HCT116 (cell line): Measurements from ENCODE around the gene G0S2. TPM values are rescaled to one million over a fixed set of nuclear protein-coding genes. Genes with fewer than 3 reads are reported as not detected.
A peak's percentile ranks its signal among the peaks of the same experiment; 100 is the strongest.

Experiments used
- ATAC-seq: fragments of 200-7000 bp; cut with Tn5 transposase; 2 replicates; pipeline ENCODE4 v1.9.1; 2020; ENCODE audit warnings: mild to moderate bottlenecking, moderate library complexity
- BruUV-seq: library from RNA; stranded (reverse); fragments of 400-500 nt; replicated peaks from 2 replicates; lab custom pipeline; 2021; lab: Mats Ljungman, UMichigan
- CTCF ChIA-PET: fragments of 300-600 bp; sonication (Branson Sonifier 250); formaldehyde crosslinking; loops from one replicate; lab custom pipeline; 2021; ENCODE audit warnings: antibody characterized with exemption; lab: Charles Lee
- POLR2A ChIA-PET: fragments of 300-600, 350-600 bp; sonication (Branson Sonifier 250); formaldehyde crosslinking; loops from one replicate; lab custom pipeline; 2021; ENCODE audit warnings: antibody characterized with exemption; lab: Charles Lee
- RAD21 ChIA-PET, 2 experiments: fragments of 300-600 bp; sonication (Branson Sonifier 250); formaldehyde crosslinking; loops; one replicate each; lab custom pipeline; 2023; ENCODE audit warnings: low total read pairs in 2 of 2; ENCODE audit not compliant: uncharacterized antibody in 2 of 2, unreplicated experiment in 2 of 2, low non-redundant PET in 1 of 2; lab: Charles Lee
- DNase-seq: peaks from one replicate; pipeline ENCODE4 v3.0.0-alpha.2; 2010; ENCODE audit warnings: low read depth, low spot score
- H2AFZ ChIP-seq: fragments of 200-600 bp; shearing (Covaris generic), sonication (generic); 2 replicates; pipeline ENCODE4 v1.6.1; 2017; ENCODE audit warnings: low read depth, mixed run types, mixed read lengths, antibody characterized with exemption, low read length; ENCODE audit not compliant: poor library complexity, severe bottlenecking
- H3K27ac ChIP-seq: 2 replicates; pipeline ENCODE4 v1.5.1; 2012; ENCODE audit warnings: low read depth, low read length
- H3K27me3 ChIP-seq: fragments of 200-600 bp; sonication (generic); 2 replicates; pipeline ENCODE4 v1.6.1; 2016; ENCODE audit warnings: mixed run types, low read length, mixed read lengths; ENCODE audit not compliant: insufficient read depth
- H3K36me3 ChIP-seq, 2 experiments: fragments of 200-500 bp in 1 of 2; fragments of 200-600 bp in 1 of 2; sonication (Bioruptor generic) in 1 of 2; sonication (generic) in 1 of 2; 2 replicates each; pipeline versions ENCODE4 v1.5.1 to v1.6.1; 2014 to 2016; ENCODE audit warnings: low read length in 2 of 2, inconsistent platforms in 1 of 2, mixed read lengths in 1 of 2, mixed run types in 1 of 2; ENCODE audit not compliant: insufficient read depth in 2 of 2, control insufficient read depth in 1 of 2
- H3K4me1 ChIP-seq, 2 experiments: fragments of 200-600 bp in 1 of 2; sonication (generic) in 1 of 2; 2 replicates each; pipeline versions ENCODE4 v1.5.1 to v1.6.1; 2012 to 2017; ENCODE audit warnings: low read length in 2 of 2, inconsistent platforms in 1 of 2, mild to moderate bottlenecking in 1 of 2, mixed read lengths in 1 of 2, mixed run types in 1 of 2, moderate library complexity in 1 of 2; ENCODE audit not compliant: insufficient read depth in 2 of 2, control insufficient read depth in 1 of 2
- H3K4me2 ChIP-seq: fragments of 200-600 bp; sonication (generic); 2 replicates; pipeline ENCODE4 v1.6.1; 2017; ENCODE audit warnings: mixed run types, low read length, mixed read lengths
- H3K4me3 ChIP-seq, 2 experiments: fragments of 200-600 bp in 1 of 2; sonication (generic) in 1 of 2; replicated peaks in 1 of 2; 2 replicates each; pipeline ENCODE4 v1.5.1; 2011 to 2016; ENCODE audit warnings: low read length in 2 of 2, control low read depth in 1 of 2, low read depth in 1 of 2, mild to moderate bottlenecking in 1 of 2, mixed read lengths in 1 of 2, mixed run types in 1 of 2
- H3K79me2 ChIP-seq: fragments of 200-600 bp; sonication (generic); 2 replicates; pipeline ENCODE4 v1.6.1; 2017; ENCODE audit warnings: mild to moderate bottlenecking, mixed run types, low read length, moderate library complexity, mixed read lengths; ENCODE audit not compliant: insufficient read depth
- H3K9ac ChIP-seq: fragments of 200-600 bp; sonication (generic); 2 replicates; pipeline ENCODE4 v1.6.1; 2016; ENCODE audit warnings: low read length, mixed read lengths
- H3K9me2 ChIP-seq: fragments of 200-600 bp; sonication (generic), shearing (Covaris generic); 2 replicates; pipeline ENCODE4 v1.6.1; 2017; ENCODE audit warnings: mixed run types, mild to moderate bottlenecking, moderate library complexity; ENCODE audit not compliant: insufficient read depth
- H3K9me3 ChIP-seq, 2 experiments: fragments of 200-500 bp in 1 of 2; fragments of 200-600 bp in 1 of 2; sonication (Bioruptor generic) in 1 of 2; sonication (generic) in 1 of 2; 2 replicates each; pipeline ENCODE4 v1.6.1; 2014 to 2017; ENCODE audit warnings: low read length in 2 of 2, mixed read lengths in 2 of 2, inconsistent platforms in 1 of 2, low read depth in 1 of 2, mild to moderate bottlenecking in 1 of 2, mixed run types in 1 of 2, moderate library complexity in 1 of 2; ENCODE audit not compliant: control insufficient read depth in 1 of 2, insufficient read depth in 1 of 2
- H4K20me1 ChIP-seq: fragments of 200-600 bp; sonication (generic), shearing (Covaris generic); 2 replicates; pipeline ENCODE4 v1.6.1; 2017; ENCODE audit warnings: mixed run types, mild to moderate bottlenecking, moderate library complexity; ENCODE audit not compliant: insufficient read depth
- CTCF ChIP-seq, 3 experiments: fragments of 200-600 bp in 1 of 3; sonication (generic) in 1 of 3; IDR thresholded peaks in 2 of 3; conservative IDR thresholded peaks in 1 of 3; 2 replicates each; pipeline ENCODE4 v1.5.1; 2012 to 2017; ENCODE audit warnings: low read depth in 2 of 3, low read length in 2 of 3, antibody characterized with exemption in 1 of 3, borderline replicate concordance in 1 of 3, control low read depth in 1 of 3, mild to moderate bottlenecking in 1 of 3, mixed read lengths in 1 of 3, mixed run types in 1 of 3, moderate library complexity in 1 of 3; ENCODE audit not compliant: insufficient read depth in 1 of 3
- ELF1 ChIP-seq: IDR thresholded peaks from 2 replicates; pipeline ENCODE4 v1.6.1; 2012; ENCODE audit warnings: low read depth, borderline replicate concordance
- ZFX ChIP-seq: fragments of 450-650 bp; IDR thresholded peaks from 2 replicates; pipeline ENCODE4 v1.6.1; 2017
- intact Hi-C: fragments of 100-400 bp; cut with micrococcal nuclease; formaldehyde crosslinking; loops from 2 replicates; pipeline ENCODE4 v1.10.0; 2022
- total RNA-seq: library from RNA; stranded (reverse); gene quantifications from one replicate; pipeline ENCODE4 v1.2.1, GENCODE V29; 2021; ENCODE audit not compliant: unreplicated experiment
- TF ChIP-seq, protein P1 (sequence below): IDR thresholded peaks from 2 replicates; pipeline ENCODE4 v1.6.1; 2012

G0S2 gene
- total RNA-seq, 1 experiment from 2014 or later: not detected

DNA sequence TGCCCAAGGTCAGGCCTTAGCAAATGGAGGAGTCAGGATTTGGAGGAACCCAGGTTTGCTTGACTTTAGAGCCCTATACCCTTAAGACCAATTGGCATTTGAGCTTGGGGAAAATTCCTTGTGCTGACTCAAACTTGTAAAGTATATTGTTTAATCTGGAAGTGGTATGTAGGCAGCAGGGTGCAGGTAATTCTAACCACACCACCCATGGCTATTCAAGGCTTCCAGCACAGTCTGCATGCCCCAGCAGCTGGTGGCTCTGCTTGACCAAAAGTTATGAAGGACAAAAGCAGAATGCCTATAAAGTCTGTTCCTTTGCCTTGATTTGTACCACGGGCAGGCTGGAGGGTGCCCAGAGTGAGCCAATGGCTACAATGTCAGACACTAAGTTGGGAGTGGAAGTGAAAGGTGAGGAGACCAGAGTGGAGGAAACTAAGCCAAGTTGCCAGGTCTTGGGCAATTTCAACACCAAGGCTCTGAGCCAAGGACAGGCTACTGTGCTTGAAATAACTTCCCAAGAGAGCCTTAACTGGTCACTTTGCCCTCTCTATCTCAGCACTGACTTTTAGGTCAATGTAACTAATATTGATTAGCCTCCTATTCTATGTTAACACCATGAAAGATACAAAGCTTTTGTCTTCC, 4.7 kb upstream of the G0S2 start (continued):
- TF ChIP-seq, protein P1, sequence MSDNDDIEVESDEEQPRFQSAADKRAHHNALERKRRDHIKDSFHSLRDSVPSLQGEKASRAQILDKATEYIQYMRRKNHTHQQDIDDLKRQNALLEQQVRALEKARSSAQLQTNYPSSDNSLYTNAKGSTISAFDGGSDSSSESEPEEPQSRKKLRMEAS: no peak
- no peak for TF ChIP-seq CTCF (IDR thresholded peaks at IDR 0.05 in 2 of 3, conservative IDR thresholded peaks at IDR 0.05 in 1 of 3; ENCODE audit: borderline replicate concordance in 1 of 3, insufficient read depth in 1 of 3, low read depth in 2 of 3, low read length in 2 of 3)
- TF ChIP-seq ZFX: no peak

- H3K4me1 ChIP-seq: peaks cover 0 to 7% of the 10 kb centered on the region in 2 experiments; a peak in 1 of 4 replicates
- ATAC-seq (no peak), DNase-seq (no peak)
- no peaks in the 10 kb centered on the region for H4K20me1 ChIP-seq
- intact Hi-C loops: no loop called here
- no peak overlapping the region for H3K4me2 ChIP-seq
- H3K79me2 ChIP-seq: no peaks in the 10 kb centered on the region
- H3K9ac ChIP-seq: no peak overlapping the region
- no TSS peak for BruUV-seq
- no peak overlapping the region for H3K4me3 ChIP-seq
- H3K27me3 ChIP-seq: no peaks in the 10 kb centered on the region
- no peak overlapping the region for H2AFZ ChIP-seq
- ChIA-PET CTCF (no interaction called here), RAD21 (no interaction called here), POLR2A (no interaction called here)
- TF ChIP-seq ELF1 (no peak), ZFX (no peak)
- TF ChIP-seq, protein P1: 0 out of 2 replicates have a peak, but pooled peaks have one; percentile 10
- no peaks in the 10 kb centered on the region for H3K9me2 ChIP-seq
- H3K9me3 ChIP-seq: no peaks in the 10 kb centered on the region
- no peak overlapping the region for H3K27ac ChIP-seq
- no peaks in the 10 kb centered on the region for H3K36me3 ChIP-seq
Measured at GRCh38 chr1:209672705-209673630, 2.2 kb upstream of the G0S2 start.
